Measurements from ENCODE around the gene BIN1.

DNA sequence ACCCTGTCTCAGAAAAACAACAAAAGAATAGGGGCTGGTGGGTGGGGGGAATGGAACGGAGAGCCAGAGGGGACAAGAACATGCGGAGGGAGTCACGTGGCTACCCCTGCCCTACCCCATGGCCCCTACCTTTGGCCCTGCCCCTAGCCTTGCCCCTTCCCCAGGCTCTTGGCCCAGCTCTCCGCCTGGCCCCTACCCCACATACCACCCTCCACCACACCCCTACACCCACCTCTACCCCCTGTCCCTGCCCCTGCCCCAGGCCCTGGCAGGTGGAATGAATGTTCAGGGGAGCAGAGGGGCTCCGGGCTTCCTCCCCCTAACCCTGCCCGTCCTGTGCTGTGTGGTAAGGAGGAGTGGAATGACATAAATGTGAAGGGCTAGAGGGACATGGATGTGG is 15.1 kb downstream of the BIN1 start:
- TF ChIP-seq, protein P1, sequence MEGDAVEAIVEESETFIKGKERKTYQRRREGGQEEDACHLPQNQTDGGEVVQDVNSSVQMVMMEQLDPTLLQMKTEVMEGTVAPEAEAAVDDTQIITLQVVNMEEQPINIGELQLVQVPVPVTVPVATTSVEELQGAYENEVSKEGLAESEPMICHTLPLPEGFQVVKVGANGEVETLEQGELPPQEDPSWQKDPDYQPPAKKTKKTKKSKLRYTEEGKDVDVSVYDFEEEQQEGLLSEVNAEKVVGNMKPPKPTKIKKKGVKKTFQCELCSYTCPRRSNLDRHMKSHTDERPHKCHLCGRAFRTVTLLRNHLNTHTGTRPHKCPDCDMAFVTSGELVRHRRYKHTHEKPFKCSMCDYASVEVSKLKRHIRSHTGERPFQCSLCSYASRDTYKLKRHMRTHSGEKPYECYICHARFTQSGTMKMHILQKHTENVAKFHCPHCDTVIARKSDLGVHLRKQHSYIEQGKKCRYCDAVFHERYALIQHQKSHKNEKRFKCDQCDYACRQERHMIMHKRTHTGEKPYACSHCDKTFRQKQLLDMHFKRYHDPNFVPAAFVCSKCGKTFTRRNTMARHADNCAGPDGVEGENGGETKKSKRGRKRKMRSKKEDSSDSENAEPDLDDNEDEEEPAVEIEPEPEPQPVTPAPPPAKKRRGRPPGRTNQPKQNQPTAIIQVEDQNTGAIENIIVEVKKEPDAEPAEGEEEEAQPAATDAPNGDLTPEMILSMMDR (IDR thresholded peaks at IDR 0.05; ENCODE audit: low read depth, low read length) = no peak
- no peak for TF ChIP-seq EZH2phosphoT487 (IDR thresholded peaks at IDR 0.05; ENCODE audit: low read depth)
